Panc1 (cell line): ENCODE data around the gene SLX4IP. TPM values are rescaled to one million over a fixed set of nuclear protein-coding genes. Genes with fewer than 3 reads are reported as not detected.

Experiments
- ATAC-seq: fragments of 200-7000 bp; cut with Tn5 transposase; 2 replicates; pipeline ENCODE4 v1.9.1; 2020; ENCODE audit warnings: mild to moderate bottlenecking, moderate library complexity
- BruUV-seq: library from RNA; stranded (reverse); fragments of 400-500 nt; replicated peaks from 2 replicates; lab custom pipeline; 2021; lab: Mats Ljungman, UMichigan
- CTCF ChIA-PET: fragments of 300-600 bp; sonication (Branson Sonifier 250); formaldehyde crosslinking; loops from one replicate; lab custom pipeline; 2022; ENCODE audit warnings: antibody characterized with exemption; lab: Charles Lee
- POLR2A ChIA-PET: fragments of 300-600 bp; sonication (Branson Sonifier 250); formaldehyde crosslinking; loops from one replicate; lab custom pipeline; 2022; ENCODE audit warnings: antibody characterized with exemption; lab: Charles Lee
- DNase-seq: peaks from one replicate; pipeline ENCODE4 v3.0.0-alpha.2; 2010; ENCODE audit warnings: low read depth, low spot score
- H3K27ac ChIP-seq: 2 replicates; pipeline ENCODE4 v1.5.1; 2011; ENCODE audit warnings: mild to moderate bottlenecking, low read length, inconsistent platforms
- H3K27me3 ChIP-seq: fragments of 200-500 bp; sonication (Bioruptor generic); 2 replicates; pipeline ENCODE4 v1.6.0; 2014; ENCODE audit warnings: low read length, inconsistent platforms; ENCODE audit not compliant: control insufficient read depth, insufficient read depth
- H3K36me3 ChIP-seq: fragments of 200-500 bp; sonication (Bioruptor generic); 2 replicates; pipeline ENCODE4 v1.5.1; 2014; ENCODE audit warnings: inconsistent platforms, mild to moderate bottlenecking, low read length, moderate library complexity; ENCODE audit not compliant: control insufficient read depth, insufficient read depth
- H3K4me1 ChIP-seq: 2 replicates; pipeline ENCODE4 v1.5.1; 2011; ENCODE audit warnings: inconsistent platforms, mild to moderate bottlenecking, low read length, moderate library complexity; ENCODE audit not compliant: control insufficient read depth, insufficient read depth
- H3K4me3 ChIP-seq, 2 experiments: 2 replicates each; pipeline ENCODE4 v1.5.1; 2011 to 2012; ENCODE audit warnings: low read depth in 2 of 2, low read length in 2 of 2, mild to moderate bottlenecking in 2 of 2, inconsistent platforms in 1 of 2, moderate library complexity in 1 of 2
- H3K9me3 ChIP-seq: fragments of 200-500 bp; sonication (Bioruptor generic); 2 replicates; pipeline ENCODE4 v1.5.1; 2014; ENCODE audit warnings: low read depth, mild to moderate bottlenecking, inconsistent platforms, low read length, moderate library complexity; ENCODE audit not compliant: control insufficient read depth, insufficient read depth
- CTCF ChIP-seq: fragments of 450-650 bp; IDR thresholded peaks from 2 replicates; pipeline ENCODE4 v1.5.1; 2017; ENCODE audit warnings: mild to moderate bottlenecking
- POLR2AphosphoS5 ChIP-seq: IDR thresholded peaks from 2 replicates; pipeline ENCODE4 v1.6.1; 2012; ENCODE audit warnings: mild to moderate bottlenecking, low read depth, low read length, moderate library complexity
- REST ChIP-seq, 2 experiments: IDR thresholded peaks; 2 replicates each; pipeline ENCODE4 v1.6.1; 2011 to 2012; ENCODE audit warnings: low read depth in 2 of 2, control low read depth in 1 of 2, low read length in 1 of 2, mild to moderate bottlenecking in 1 of 2, moderate library complexity in 1 of 2; ENCODE audit not compliant: insufficient read depth in 1 of 2
- SIN3A ChIP-seq: IDR thresholded peaks from 2 replicates; pipeline ENCODE4 v1.6.1; 2012; ENCODE audit warnings: low read depth, mild to moderate bottlenecking, low read length, moderate library complexity, borderline replicate concordance; ENCODE audit not compliant: insufficient read depth
- TCF7L2 ChIP-seq: IDR thresholded peaks from 2 replicates; pipeline ENCODE4 v1.6.1; 2011; ENCODE audit warnings: mild to moderate bottlenecking, low read depth, low read length, inconsistent platforms
- in situ Hi-C: cut with HindIII; loops from 2 replicates; pipeline ENCODE4 v1.10.0; 2016; ENCODE audit warnings: low sequenced_read_pairs, low pct_unique_long_range_greater_than_20kb
- intact Hi-C: fragments of 100-400 bp; cut with micrococcal nuclease; formaldehyde crosslinking; loops from one replicate; pipeline ENCODE4 v1.10.0; 2022; ENCODE audit not compliant: unreplicated experiment
- total RNA-seq: library from RNA; stranded (reverse); gene quantifications from one replicate; pipeline ENCODE4 v1.2.1, GENCODE V29; 2021; ENCODE audit not compliant: unreplicated experiment

The SLX4IP gene
- total RNA-seq, 1 experiment from 2014 or later = 5.4 TPM

- CTCF ChIA-PET = no interaction called here
- intact Hi-C loops = no loop called here
- DNase-seq (no peak), ATAC-seq (no peak)
- Histone ChIP-seq H3K36me3 (peaks cover 11% of the 10 kb centered on the region; the same call in 1 of the 2 replicates), H3K9me3 (no peaks in the 10 kb centered on the region), H3K27ac (no peak overlapping the region), H3K4me3 (no peak overlapping the region), H3K4me1 (no peaks in the 10 kb centered on the region), H3K27me3 (no peaks in the 10 kb centered on the region)
- TF ChIP-seq CTCF (no peak), REST (IDR thresholded peaks at IDR 0.05; ENCODE audit: insufficient read depth in 1 of 2, low read depth in 2 of 2, low read length in 1 of 2) (no peak), TCF7L2 (no peak), POLR2AphosphoS5 (no peak), SIN3A (no peak)
- POLR2A ChIA-PET = no interaction called here
- BruUV-seq = no TSS peak
- in situ Hi-C loops = no loop called here
Measured at GRCh38 chr20:10652660-10653261, 217.7 kb downstream of the SLX4IP start.

GRCh38 chr20:10653599-10654249 is 218.6 kb downstream of the SLX4IP start:
- POLR2A ChIA-PET = no interaction called here
- H3K9me3 ChIP-seq = no peaks in the 10 kb centered on the region
- in situ Hi-C loops = no loop called here
- TF ChIP-seq POLR2AphosphoS5 (no peak), SIN3A (no peak), REST (IDR thresholded peaks at IDR 0.05; ENCODE audit: insufficient read depth in 1 of 2, low read depth in 2 of 2, low read length in 1 of 2) (no peak), TCF7L2 (no peak)
- no TSS peak for BruUV-seq
- CTCF ChIA-PET = no interaction called here
- H3K27me3 ChIP-seq = no peaks in the 10 kb centered on the region
- peaks cover 8% of the 10 kb centered on the region for H3K36me3 ChIP-seq
- no peak for ATAC-seq
- intact Hi-C loops = no loop called here
- no peaks in the 10 kb centered on the region for H3K4me1 ChIP-seq
- DNase-seq = no peak
- H3K27ac ChIP-seq = no peak overlapping the region
- no peak overlapping the region for H3K4me3 ChIP-seq
